Measurements from ENCODE around the gene KAZN.

The KAZN gene

GRCh38 chr1:14773396-14774025 is 175.0 kb downstream of the KAZN start:
- no peak for TF ChIP-seq CTCF (conservative IDR thresholded peaks at IDR 0.05; ENCODE audit: control insufficient read depth, insufficient read depth, low read depth, low read length)
- H3K4me3 ChIP-seq (ENCODE audit: control insufficient read depth, low read depth, low read length), result no peak overlapping the region
- no peak for DNase-seq (ENCODE audit: low read depth)

- no peak for TF ChIP-seq CTCF (conservative IDR thresholded peaks at IDR 0.05; ENCODE audit: control insufficient read depth, insufficient read depth, low read depth, low read length)
- no peak for DNase-seq (ENCODE audit: low read depth)
- H3K4me3 ChIP-seq (ENCODE audit: control insufficient read depth, low read depth, low read length), result no peak overlapping the region
Observed at GRCh38 chr1:14774225-14774624, 175.7 kb downstream of the KAZN start.

- no peak for TF ChIP-seq CTCF (conservative IDR thresholded peaks at IDR 0.05; ENCODE audit: control insufficient read depth, insufficient read depth, low read depth, low read length)
- H3K4me3 ChIP-seq (ENCODE audit: control insufficient read depth, low read depth, low read length), result no peak overlapping the region
- no peak for DNase-seq (ENCODE audit: low read depth)
Observed at GRCh38 chr1:14774988-14775387, 176.5 kb downstream of the KAZN start.

- TF ChIP-seq CTCF (conservative IDR thresholded peaks at IDR 0.05; ENCODE audit: control insufficient read depth, insufficient read depth, low read depth, low read length), result no peak
- DNase-seq (ENCODE audit: low read depth), result no peak
- H3K4me3 ChIP-seq (ENCODE audit: control insufficient read depth, low read depth, low read length), result no peak overlapping the region
Observed at GRCh38 chr1:14775434-14775833, 176.9 kb downstream of the KAZN start.

- H3K4me3 ChIP-seq (ENCODE audit: control insufficient read depth, low read depth, low read length), result no peak overlapping the region
- TF ChIP-seq CTCF (conservative IDR thresholded peaks at IDR 0.05; ENCODE audit: control insufficient read depth, insufficient read depth, low read depth, low read length), result no peak
- DNase-seq (ENCODE audit: low read depth), result no peak
Observed at GRCh38 chr1:14777516-14778506, 179.3 kb downstream of the KAZN start.

GRCh38 chr1:14778541-14778897 is 180.0 kb downstream of the KAZN start:
- TF ChIP-seq CTCF (conservative IDR thresholded peaks at IDR 0.05; ENCODE audit: control insufficient read depth, insufficient read depth, low read depth, low read length), result no peak
- H3K4me3 ChIP-seq (ENCODE audit: control insufficient read depth, low read depth, low read length), result no peak overlapping the region
- DNase-seq (ENCODE audit: low read depth), result no peak

All from fibroblast of mammary gland (primary cell).